GM23338 (cell line): Measurements from ENCODE around the gene PRKCG. TPM values are rescaled to one million over a fixed set of nuclear protein-coding genes. Genes with fewer than 3 reads are reported as not detected.

Source experiments
- ATAC-seq: fragments of 200-7000 bp; cut with Tn5 transposase; 3 replicates; pipeline ENCODE4 v1.9.1; 2020
- DNase-seq: peaks from one replicate; pipeline ENCODE4 v3.0.0-alpha.2; 2015; ENCODE audit warnings: low spot score
- H2AFZ ChIP-seq: fragments of 200-600 bp; sonication (generic); 2 replicates; pipeline ENCODE4 v1.8.0; 2016; ENCODE audit warnings: antibody characterized with exemption, mild to moderate bottlenecking, moderate library complexity
- H3F3A ChIP-seq: fragments of 200-600 bp; sonication (generic); replicated peaks from 2 replicates; pipeline ENCODE4 v1.8.0; 2017; ENCODE audit warnings: antibody characterized with exemption, mixed run types, low read depth
- H3K27ac ChIP-seq: fragments of 200-600 bp; sonication (generic); 2 replicates; pipeline ENCODE4 v1.6.1; 2016; ENCODE audit warnings: low read depth
- H3K27me3 ChIP-seq: fragments of 200-600 bp; sonication (generic); 2 replicates; pipeline ENCODE4 v1.8.0; 2016; ENCODE audit warnings: mild to moderate bottlenecking, mixed run types, moderate library complexity; ENCODE audit not compliant: insufficient read depth
- H3K36me3 ChIP-seq: fragments of 200-600 bp; sonication (generic); 2 replicates; pipeline ENCODE4 v1.8.0; 2016; ENCODE audit warnings: mild to moderate bottlenecking; ENCODE audit not compliant: insufficient read depth
- H3K4me1 ChIP-seq: fragments of 200-600 bp; sonication (generic); 2 replicates; pipeline ENCODE4 v1.8.0; 2016; ENCODE audit warnings: mild to moderate bottlenecking, moderate library complexity; ENCODE audit not compliant: insufficient read depth
- H3K4me2 ChIP-seq: fragments of 200-600 bp; sonication (generic); 2 replicates; pipeline ENCODE4 v1.7.1; 2017; ENCODE audit warnings: mixed run types
- H3K4me3 ChIP-seq: fragments of 200-600 bp; sonication (generic); 2 replicates; pipeline ENCODE4 v1.6.1; 2016; ENCODE audit warnings: mixed run types
- H3K79me2 ChIP-seq: fragments of 200-600 bp; sonication (generic); replicated peaks from 2 replicates; pipeline ENCODE4 v1.8.0; 2017; ENCODE audit warnings: mild to moderate bottlenecking; ENCODE audit not compliant: insufficient read depth
- H3K9me2 ChIP-seq: fragments of 200-600 bp; sonication (generic); 2 replicates; pipeline ENCODE4 v1.8.0; 2017; ENCODE audit not compliant: insufficient read depth
- H4K20me1 ChIP-seq: fragments of 200-600 bp; sonication (generic); replicated peaks from 2 replicates; pipeline ENCODE4 v1.8.0; 2017; ENCODE audit warnings: mild to moderate bottlenecking; ENCODE audit not compliant: insufficient read depth
- H3K27ac Mint-ChIP-seq: 2 replicates; pipeline ENCODE4 v1.8.0; 2020; ENCODE audit warnings: inconsistent platforms, mild to moderate bottlenecking, moderate library complexity, mixed read lengths
- H3K27me3 Mint-ChIP-seq: 3 replicates; pipeline ENCODE4 v1.8.0; 2022; ENCODE audit warnings: low read depth, mild to moderate bottlenecking, moderate library complexity, mixed read lengths, inconsistent platforms; ENCODE audit not compliant: insufficient read depth, poor library complexity
- H3K36me3 Mint-ChIP-seq: 3 replicates; pipeline ENCODE4 v1.8.0; 2021; ENCODE audit warnings: low read depth, mild to moderate bottlenecking, inconsistent platforms, moderate library complexity, mixed read lengths
- H3K4me1 Mint-ChIP-seq: 3 replicates; pipeline ENCODE4 v1.8.0; 2020; ENCODE audit warnings: mild to moderate bottlenecking, inconsistent platforms, mixed read lengths
- H3K4me3 Mint-ChIP-seq: 3 replicates; pipeline ENCODE4 v1.8.0; 2021; ENCODE audit warnings: moderate library complexity, mild to moderate bottlenecking, inconsistent platforms, mixed read lengths
- H3K9me3 Mint-ChIP-seq: 3 replicates; pipeline ENCODE4 v1.8.0; 2020; ENCODE audit warnings: moderate library complexity, mild to moderate bottlenecking, inconsistent platforms, mixed read lengths
- CREB1 ChIP-seq: fragments of 250-450 bp; sonication (Bioruptor Pico); IDR thresholded peaks from 2 replicates; pipeline ENCODE4 v1.5.0; 2020; ENCODE audit warnings: low read depth, mild to moderate bottlenecking, moderate library complexity
- EZH2 ChIP-seq: fragments of 200-600 bp; sonication (generic); IDR thresholded peaks from one replicate; pipeline ENCODE4 v1.8.0; 2017; ENCODE audit warnings: antibody characterized with exemption, mild to moderate bottlenecking, low read depth; ENCODE audit not compliant: unreplicated experiment
- EZH2phosphoT487 ChIP-seq: fragments of 200-600 bp; sonication (generic); IDR thresholded peaks from one replicate; pipeline ENCODE4 v1.8.1; 2018; ENCODE audit warnings: antibody characterized with exemption; ENCODE audit not compliant: unreplicated experiment
- JUNB ChIP-seq: IDR thresholded peaks from one replicate; pipeline ENCODE4 v1.6.1; 2016; ENCODE audit warnings: antibody characterized with exemption; ENCODE audit not compliant: unreplicated experiment
- NANOG ChIP-seq: IDR thresholded peaks from 2 replicates; pipeline ENCODE4 v1.6.1; 2016; ENCODE audit warnings: antibody characterized with exemption, borderline replicate concordance
- POLR2AphosphoS5 ChIP-seq: IDR thresholded peaks from 2 replicates; pipeline ENCODE4 v1.6.1; 2016; ENCODE audit warnings: antibody characterized with exemption, low read depth
- STAT1 ChIP-seq: IDR thresholded peaks from one replicate; pipeline ENCODE4 v1.6.1; 2016; ENCODE audit warnings: antibody characterized with exemption; ENCODE audit not compliant: unreplicated experiment
- ZNF114 ChIP-seq: fragments of 250-450 bp; sonication (Bioruptor Pico); IDR thresholded peaks from 2 replicates; pipeline ENCODE4 v1.5.0; 2020; ENCODE audit warnings: mild to moderate bottlenecking, moderate library complexity
- ZNF331 ChIP-seq: fragments of 250-450 bp; sonication (Bioruptor Pico); IDR thresholded peaks from 2 replicates; pipeline ENCODE4 v1.5.0; 2020; ENCODE audit warnings: low read depth, mild to moderate bottlenecking, moderate library complexity
- polyA plus RNA-seq: library from polyadenylated mRNA; unstranded; fragments of >200 nt; fragmentation: Nextera tagmentation; extraction: Ambion mirVana; gene quantifications from 2 replicates; pipeline ENCODE4 v1.2.1, GENCODE V29; 2016
- total RNA-seq: library from RNA; depleted of rRNA; stranded (reverse); fragments of >200 nt; shearing (Covaris generic); gene quantifications from 2 replicates; pipeline ENCODE4 v1.2.3, GENCODE V29; 2014
- TF ChIP-seq, protein P1 (sequence below): IDR thresholded peaks from one replicate; pipeline ENCODE4 v1.6.1; 2018; ENCODE audit warnings: antibody characterized with exemption; ENCODE audit not compliant: unreplicated experiment
- TF ChIP-seq, protein P2 (sequence below): IDR thresholded peaks from 2 replicates; pipeline ENCODE4 v1.6.1; 2016; ENCODE audit warnings: antibody characterized with exemption
- TF ChIP-seq, protein P3 (sequence below), 2 experiments: fragments of 200-600 bp in 1 of 2; sonication (generic) in 1 of 2; conservative IDR thresholded peaks; 2 replicates each; pipeline versions ENCODE4 v1.5.1 to v1.6.1; 2016 to 2017; ENCODE audit warnings: antibody characterized with exemption in 2 of 2, low read depth in 2 of 2, mild to moderate bottlenecking in 2 of 2, moderate library complexity in 1 of 2

The PRKCG gene
- total and polyA plus RNA-seq, 2 experiments from 2014 or later: 15.4 to 15.9 TPM

DNA sequence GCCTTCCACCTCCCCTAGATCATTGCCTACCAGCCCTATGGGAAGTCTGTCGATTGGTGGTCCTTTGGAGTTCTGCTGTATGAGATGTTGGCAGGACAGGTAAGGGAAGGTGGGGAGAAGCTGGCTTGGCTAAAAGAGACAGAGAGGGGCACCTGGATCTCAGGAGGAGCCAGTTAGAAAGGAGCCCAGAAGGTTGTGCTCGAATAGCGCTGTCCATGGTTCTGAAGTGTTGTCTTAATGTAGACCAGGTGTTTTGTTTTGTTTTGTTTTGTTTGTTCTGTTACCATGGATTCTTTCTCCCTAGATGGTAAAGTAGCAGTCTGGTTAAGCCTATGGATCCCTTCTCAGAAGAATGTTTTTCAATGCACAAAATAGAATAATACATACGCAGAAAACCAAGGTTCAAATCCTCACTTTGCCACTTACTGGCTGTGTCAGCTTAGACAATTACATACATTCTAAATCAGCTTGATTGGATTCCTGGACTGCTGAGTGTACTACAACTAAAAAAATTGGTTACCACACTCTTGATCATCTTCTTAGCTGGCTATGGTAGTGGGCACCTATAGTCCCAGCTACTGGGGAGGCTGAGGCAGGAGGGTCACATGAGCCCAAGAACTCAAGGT lies 21.2 kb downstream of the PRKCG start:
- H4K20me1 ChIP-seq: no peaks in the 10 kb centered on the region; the same call in 1 of the 2 replicates
- Mint-ChIP-seq H3K9me3 (no peaks in the 10 kb centered on the region), H3K4me1 (peaks cover 32% of the 10 kb centered on the region), H3K27me3 (peaks cover 42% of the 10 kb centered on the region), H3K36me3 (peaks cover 11% of the 10 kb centered on the region), H3K27ac (peak overlapping the region; percentile 58; the same call in 1 of the 2 replicates), H3K4me3 (no peak overlapping the region; the same call in 2 of the 3 replicates)
- H3K36me3 ChIP-seq: peaks cover 9% of the 10 kb centered on the region; the same call in 1 of the 2 replicates
- DNase-seq: peak; percentile 97
- no peak; the same call in 2 of the 3 replicates for ATAC-seq
- H3K4me3 ChIP-seq: no peak overlapping the region
- peaks cover 7% of the 10 kb centered on the region; the same call in 1 of the 2 replicates for H3K4me1 ChIP-seq
- no peak for TF ChIP-seq EZH2phosphoT487
- TF ChIP-seq, protein P1, sequence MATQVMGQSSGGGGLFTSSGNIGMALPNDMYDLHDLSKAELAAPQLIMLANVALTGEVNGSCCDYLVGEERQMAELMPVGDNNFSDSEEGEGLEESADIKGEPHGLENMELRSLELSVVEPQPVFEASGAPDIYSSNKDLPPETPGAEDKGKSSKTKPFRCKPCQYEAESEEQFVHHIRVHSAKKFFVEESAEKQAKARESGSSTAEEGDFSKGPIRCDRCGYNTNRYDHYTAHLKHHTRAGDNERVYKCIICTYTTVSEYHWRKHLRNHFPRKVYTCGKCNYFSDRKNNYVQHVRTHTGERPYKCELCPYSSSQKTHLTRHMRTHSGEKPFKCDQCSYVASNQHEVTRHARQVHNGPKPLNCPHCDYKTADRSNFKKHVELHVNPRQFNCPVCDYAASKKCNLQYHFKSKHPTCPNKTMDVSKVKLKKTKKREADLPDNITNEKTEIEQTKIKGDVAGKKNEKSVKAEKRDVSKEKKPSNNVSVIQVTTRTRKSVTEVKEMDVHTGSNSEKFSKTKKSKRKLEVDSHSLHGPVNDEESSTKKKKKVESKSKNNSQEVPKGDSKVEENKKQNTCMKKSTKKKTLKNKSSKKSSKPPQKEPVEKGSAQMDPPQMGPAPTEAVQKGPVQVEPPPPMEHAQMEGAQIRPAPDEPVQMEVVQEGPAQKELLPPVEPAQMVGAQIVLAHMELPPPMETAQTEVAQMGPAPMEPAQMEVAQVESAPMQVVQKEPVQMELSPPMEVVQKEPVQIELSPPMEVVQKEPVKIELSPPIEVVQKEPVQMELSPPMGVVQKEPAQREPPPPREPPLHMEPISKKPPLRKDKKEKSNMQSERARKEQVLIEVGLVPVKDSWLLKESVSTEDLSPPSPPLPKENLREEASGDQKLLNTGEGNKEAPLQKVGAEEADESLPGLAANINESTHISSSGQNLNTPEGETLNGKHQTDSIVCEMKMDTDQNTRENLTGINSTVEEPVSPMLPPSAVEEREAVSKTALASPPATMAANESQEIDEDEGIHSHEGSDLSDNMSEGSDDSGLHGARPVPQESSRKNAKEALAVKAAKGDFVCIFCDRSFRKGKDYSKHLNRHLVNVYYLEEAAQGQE: peak; percentile 90
- no peaks in the 10 kb centered on the region for H3K79me2 ChIP-seq
- H3K27me3 ChIP-seq: peaks cover 20% of the 10 kb centered on the region
- no peak overlapping the region for H2AFZ ChIP-seq
- no peak overlapping the region for H3K4me2 ChIP-seq
- H3K9me2 ChIP-seq: no peaks in the 10 kb centered on the region
- H3F3A ChIP-seq: peaks cover 19% of the 10 kb centered on the region; the same call in 1 of the 2 replicates
- H3K27ac ChIP-seq: no peak overlapping the region

DNA sequence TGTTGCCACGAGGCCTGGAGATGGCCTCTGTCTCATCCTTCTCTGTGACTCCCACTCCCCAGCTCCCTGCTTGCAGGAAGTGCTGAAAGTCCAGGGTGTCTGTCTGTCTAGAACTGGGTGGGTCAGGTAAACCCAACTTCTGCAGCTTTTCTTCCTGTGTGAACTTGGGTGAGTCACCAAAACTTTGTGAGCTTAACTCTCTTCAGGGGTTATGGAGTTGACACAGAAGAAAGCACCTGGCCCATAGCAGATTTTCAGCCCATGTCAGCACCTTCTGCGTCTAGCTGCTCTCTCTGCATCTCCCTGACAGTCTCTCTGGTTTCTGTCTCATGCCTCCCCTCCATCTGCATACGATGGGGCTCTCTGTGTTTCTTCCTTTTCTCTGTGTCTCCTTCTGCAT lies 22.9 kb downstream of the PRKCG start:
- Mint-ChIP-seq H3K27ac (no peak overlapping the region), H3K36me3 (peaks cover 9% of the 10 kb centered on the region; the same call in 2 of the 3 replicates), H3K4me3 (no peak overlapping the region), H3K27me3 (peaks cover 43% of the 10 kb centered on the region), H3K4me1 (peaks cover 29% of the 10 kb centered on the region), H3K9me3 (peaks cover 3% of the 10 kb centered on the region; the same call in 1 of the 3 replicates)
- Histone ChIP-seq H3K4me2 (no peak overlapping the region), H3K4me1 (peaks cover 7% of the 10 kb centered on the region; the same call in 1 of the 2 replicates), H3K9me2 (no peaks in the 10 kb centered on the region), H3K79me2 (no peaks in the 10 kb centered on the region), H4K20me1 (no peaks in the 10 kb centered on the region; the same call in 1 of the 2 replicates), H3K36me3 (peaks cover 9% of the 10 kb centered on the region; the same call in 1 of the 2 replicates), H3K4me3 (no peak overlapping the region), H3F3A (peaks cover 13% of the 10 kb centered on the region; the same call in 1 of the 2 replicates), H2AFZ (no peak overlapping the region), H3K27me3 (peaks cover 27% of the 10 kb centered on the region), H3K27ac (no peak overlapping the region)
- no peak for ATAC-seq
- DNase-seq: no peak
- TF ChIP-seq STAT1 (no peak), EZH2phosphoT487 (no peak), JUNB (no peak), ZNF331 (CRISPR knock-in tag) (no peak), NANOG (no peak), CREB1 (CRISPR knock-in tag) (no peak), ZNF114 (CRISPR knock-in tag) (no peak), POLR2AphosphoS5 (no peak), EZH2 (no peak)
- TF ChIP-seq, protein P1: no peak
- TF ChIP-seq, protein P2, sequence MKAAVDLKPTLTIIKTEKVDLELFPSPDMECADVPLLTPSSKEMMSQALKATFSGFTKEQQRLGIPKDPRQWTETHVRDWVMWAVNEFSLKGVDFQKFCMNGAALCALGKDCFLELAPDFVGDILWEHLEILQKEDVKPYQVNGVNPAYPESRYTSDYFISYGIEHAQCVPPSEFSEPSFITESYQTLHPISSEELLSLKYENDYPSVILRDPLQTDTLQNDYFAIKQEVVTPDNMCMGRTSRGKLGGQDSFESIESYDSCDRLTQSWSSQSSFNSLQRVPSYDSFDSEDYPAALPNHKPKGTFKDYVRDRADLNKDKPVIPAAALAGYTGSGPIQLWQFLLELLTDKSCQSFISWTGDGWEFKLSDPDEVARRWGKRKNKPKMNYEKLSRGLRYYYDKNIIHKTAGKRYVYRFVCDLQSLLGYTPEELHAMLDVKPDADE: no peak
- TF ChIP-seq, protein P3, sequence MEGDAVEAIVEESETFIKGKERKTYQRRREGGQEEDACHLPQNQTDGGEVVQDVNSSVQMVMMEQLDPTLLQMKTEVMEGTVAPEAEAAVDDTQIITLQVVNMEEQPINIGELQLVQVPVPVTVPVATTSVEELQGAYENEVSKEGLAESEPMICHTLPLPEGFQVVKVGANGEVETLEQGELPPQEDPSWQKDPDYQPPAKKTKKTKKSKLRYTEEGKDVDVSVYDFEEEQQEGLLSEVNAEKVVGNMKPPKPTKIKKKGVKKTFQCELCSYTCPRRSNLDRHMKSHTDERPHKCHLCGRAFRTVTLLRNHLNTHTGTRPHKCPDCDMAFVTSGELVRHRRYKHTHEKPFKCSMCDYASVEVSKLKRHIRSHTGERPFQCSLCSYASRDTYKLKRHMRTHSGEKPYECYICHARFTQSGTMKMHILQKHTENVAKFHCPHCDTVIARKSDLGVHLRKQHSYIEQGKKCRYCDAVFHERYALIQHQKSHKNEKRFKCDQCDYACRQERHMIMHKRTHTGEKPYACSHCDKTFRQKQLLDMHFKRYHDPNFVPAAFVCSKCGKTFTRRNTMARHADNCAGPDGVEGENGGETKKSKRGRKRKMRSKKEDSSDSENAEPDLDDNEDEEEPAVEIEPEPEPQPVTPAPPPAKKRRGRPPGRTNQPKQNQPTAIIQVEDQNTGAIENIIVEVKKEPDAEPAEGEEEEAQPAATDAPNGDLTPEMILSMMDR (conservative IDR thresholded peaks at IDR 0.05; ENCODE audit: low read depth in 2 of 2): no peak
